Stimulated activated CD4-positive, alpha-beta T cell treated with anti-CD3 and anti-CD28 coated beads, Interleukin-2, amount 100 ng/mL, for 48 hours (primary cell): Measurements from ENCODE around the gene HSPA8.
A peak's percentile ranks its signal among the peaks of the same experiment; 100 is the strongest.
"Not testable (repeated sequence)": the region's sequence is repeated elsewhere in the genome, so short reads cannot be mapped to it uniquely, and the experiment has no call there.

ENCODE experiments used
- DNase-seq, 2 donors: peaks; one replicate each; pipeline ENCODE4 v3.0.0-alpha.2; 2020

HSPA8 gene

GRCh38 chr11:123061403-123062157, at the start of gene HSPA8:
Gene HSPA8 (minus strand): TSS chr11:123062136. CDS start chr11:123061324, 812 bp downstream.
- peak; percentile 57 to 58 for DNase-seq

GRCh38 chr11:123111465-123111864, 49.5 kb upstream of the HSPA8 start:
- no peak for DNase-seq

GRCh38 chr11:123110397-123110796, 48.5 kb upstream of the HSPA8 start:
- no peak for DNase-seq

- DNase-seq = no peak
These were observed 46.1 kb upstream of the HSPA8 start for GRCh38 chr11:123107945-123108495.

- DNase-seq = no peak
These were observed 42.8 kb upstream of the HSPA8 start for GRCh38 chr11:123104697-123105096.

GRCh38 chr11:123103326-123103980, 41.5 kb upstream of the HSPA8 start:
- no peak for DNase-seq

- DNase-seq = no peak
These were observed 38.6 kb upstream of the HSPA8 start for GRCh38 chr11:123100379-123101085.

GRCh38 chr11:123098990-123099389, 37.1 kb upstream of the HSPA8 start:
- no peak for DNase-seq

- DNase-seq = no peak
These were observed 31.8 kb upstream of the HSPA8 start for GRCh38 chr11:123093739-123094138.

- no peak for DNase-seq
These were observed 29.6 kb upstream of the HSPA8 start for GRCh38 chr11:123091506-123091905.

- not testable (repeated sequence) for DNase-seq
These were observed 28.2 kb upstream of the HSPA8 start for GRCh38 chr11:123090168-123090567.

GRCh38 chr11:123088896-123089295, 27.0 kb upstream of the HSPA8 start:
- DNase-seq = not testable (repeated sequence)

- not testable (repeated sequence) for DNase-seq
These were observed 25.7 kb upstream of the HSPA8 start for GRCh38 chr11:123087657-123088056.

GRCh38 chr11:123086305-123086704, 24.4 kb upstream of the HSPA8 start:
- DNase-seq = no peak

GRCh38 chr11:123085497-123085896, 23.6 kb upstream of the HSPA8 start:
- DNase-seq = no peak

GRCh38 chr11:123084454-123084853, 22.5 kb upstream of the HSPA8 start:
- no peak for DNase-seq

- DNase-seq = peak; percentile 65 to 74
These were observed 21.7 kb upstream of the HSPA8 start for GRCh38 chr11:123083623-123084029.

GRCh38 chr11:123082977-123083376, 21.0 kb upstream of the HSPA8 start:
- no peak for DNase-seq

GRCh38 chr11:123080015-123080414, 18.1 kb upstream of the HSPA8 start:
- no peak for DNase-seq

GRCh38 chr11:123076484-123076883, 14.5 kb upstream of the HSPA8 start:
- DNase-seq = no peak

GRCh38 chr11:123073343-123074057, 11.6 kb upstream of the HSPA8 start:
- no peak for DNase-seq

GRCh38 chr11:123072762-123073161, 10.8 kb upstream of the HSPA8 start:
- DNase-seq = no peak

- DNase-seq = no peak
These were observed 10.4 kb upstream of the HSPA8 start for GRCh38 chr11:123072332-123072761.
